ENCODE results near the gene TACC3. TPM values are rescaled to one million over a fixed set of nuclear protein-coding genes. Genes with fewer than 3 reads are reported as not detected.

The TACC3 gene
- total RNA-seq, 1 experiment from 2014 or later = 156 TPM

DNA sequence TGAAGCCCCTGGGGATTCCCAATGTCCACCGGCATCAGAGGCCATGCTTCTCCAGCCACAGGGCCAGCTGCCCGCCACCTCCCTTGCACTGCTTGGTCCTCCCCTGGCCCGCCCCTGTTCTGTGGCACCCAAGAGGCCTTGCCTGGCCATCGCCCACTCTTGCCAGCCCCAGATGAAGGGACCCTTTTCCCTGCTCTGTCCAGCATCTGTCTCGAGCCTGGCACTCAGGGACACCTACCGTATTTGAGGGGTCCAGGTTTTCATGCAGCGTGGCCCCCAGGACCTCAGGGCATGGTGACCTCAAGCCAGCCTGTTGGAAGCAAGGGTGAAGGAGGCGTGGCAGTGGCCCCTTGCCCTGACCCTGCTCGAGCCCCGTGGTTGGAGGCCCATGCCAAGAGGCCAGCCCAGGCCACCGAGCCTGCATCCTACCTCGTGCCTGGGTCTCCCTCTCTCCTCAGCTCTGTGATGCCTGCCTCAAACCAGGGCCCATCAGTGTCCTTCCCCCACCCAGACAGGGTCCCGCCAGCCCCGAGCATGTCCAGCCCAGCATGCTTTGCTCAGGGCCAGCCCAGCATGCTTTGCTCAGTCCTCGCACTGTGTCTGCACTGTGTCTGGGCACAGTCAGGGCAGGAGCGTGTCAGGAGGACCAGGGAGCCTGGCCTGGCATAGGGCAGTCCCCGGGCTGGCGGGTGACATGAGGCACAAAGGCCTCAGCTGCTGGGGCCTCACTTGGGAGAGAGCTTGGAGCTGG lies 57.5 kb downstream of the TACC3 start:
- no peak overlapping the region for H2AK5ac ChIP-seq (ENCODE audit: insufficient read length, low read length)
- H3K23ac ChIP-seq (ENCODE audit: insufficient read length, low read depth, low read length) = no peak overlapping the region
- H3K36me3 Mint-ChIP-seq (ENCODE audit: insufficient read depth in 1 of 3, low read depth in 3 of 3) = no peaks in the 10 kb centered on the region
- H2BK120ac ChIP-seq (ENCODE audit: low read depth, low read length, poor library complexity, severe bottlenecking) = no peak overlapping the region
- H3K4me2 ChIP-seq (ENCODE audit: insufficient read depth, insufficient read length, low read length) = no peak overlapping the region
- H3K9ac ChIP-seq (ENCODE audit: extremely low read depth, insufficient read length, low read length) = no peak overlapping the region
- no peak overlapping the region for H3K56ac ChIP-seq (ENCODE audit: insufficient read length, low read depth, low read length)
- WGBS (ENCODE audit: extremely low coverage, insufficient read length, low lambda C conversion rate) = no CpG with 5 or more reads among the region's 18 CpGs
- no peaks in the 10 kb centered on the region for H3K79me1 ChIP-seq (ENCODE audit: insufficient read depth, low read depth, low read length, poor library complexity, severe bottlenecking)
- peak overlapping the region; percentile 57 to 98 (median 87); a peak in 4 of 7 replicates for H3K27ac Mint-ChIP-seq
- peak overlapping the region; percentile 15 for H3K18ac ChIP-seq (ENCODE audit: insufficient read length, low read depth, low read length)
- no peak overlapping the region for H2BK12ac ChIP-seq (ENCODE audit: insufficient read length, low read depth, low read length)
- H2AFZ ChIP-seq (ENCODE audit: low read length) = no peak overlapping the region
- H3K9me3 Mint-ChIP-seq = no peaks in the 10 kb centered on the region
- no peaks in the 10 kb centered on the region for H3K27me3 ChIP-seq (ENCODE audit: insufficient read depth, low read length)
- H3K23me2 ChIP-seq (ENCODE audit: insufficient read length, low read depth, low read length, poor library complexity, severe bottlenecking) = no peaks in the 10 kb centered on the region
- H3K4me3 Mint-ChIP-seq = no peak overlapping the region
- H3K79me2 ChIP-seq (ENCODE audit: insufficient read depth, low read length) = no peaks in the 10 kb centered on the region
- no peak overlapping the region for H3K4ac ChIP-seq (ENCODE audit: low read depth, low read length)
- H4K91ac ChIP-seq (ENCODE audit: insufficient read length, low read depth, low read length) = no peak overlapping the region
- H3K4me1 Mint-ChIP-seq = peaks cover 26 to 36% of the 10 kb centered on the region in 2 experiments
- H4K8ac ChIP-seq (replicated peaks; ENCODE audit: insufficient read length, low read depth, low read length) = no peak overlapping the region
- H3K9me3 ChIP-seq (ENCODE audit: control insufficient read depth, low read depth, low read length) = no peaks in the 10 kb centered on the region
- H2BK15ac ChIP-seq (ENCODE audit: low read depth, low read length) = no peak overlapping the region
- no peak for TF ChIP-seq CTCF (conservative IDR thresholded peaks at IDR 0.05)
- H3K27ac ChIP-seq (ENCODE audit: insufficient read length, low read depth, low read length) = no peak overlapping the region
- peaks cover 2% of the 10 kb centered on the region for H3K27me3 Mint-ChIP-seq (ENCODE audit: low read depth)
- H4K5ac ChIP-seq (ENCODE audit: insufficient read length, low read depth, low read length) = no peak overlapping the region
- H3T11ph ChIP-seq (ENCODE audit: low read length) = no peak overlapping the region
- no peak for DNase-seq
- H2BK5ac ChIP-seq (ENCODE audit: insufficient read length, low read length) = no peak overlapping the region
- H3K4me1 ChIP-seq (ENCODE audit: insufficient read depth, low read length) = peaks cover 2% of the 10 kb centered on the region; the same call in 1 of the 2 replicates
- no peaks in the 10 kb centered on the region for H4K20me1 ChIP-seq (ENCODE audit: control insufficient read depth, insufficient read depth, insufficient read length)
- H2BK20ac ChIP-seq (ENCODE audit: low read depth, low read length, poor library complexity, severe bottlenecking) = no peak overlapping the region
- H3K14ac ChIP-seq (ENCODE audit: insufficient read depth, low read length) = peak overlapping the region; percentile 41; the same call in 1 of the 2 replicates
